ENCODE measurements around the gene PRMT1. TPM values are rescaled to one million over a fixed set of nuclear protein-coding genes. Genes with fewer than 3 reads are reported as not detected.

Gene PRMT1
- polyA plus RNA-seq, 1 of the 3 experiments (the other 2 are of a cell fraction): 789 TPM

DNA sequence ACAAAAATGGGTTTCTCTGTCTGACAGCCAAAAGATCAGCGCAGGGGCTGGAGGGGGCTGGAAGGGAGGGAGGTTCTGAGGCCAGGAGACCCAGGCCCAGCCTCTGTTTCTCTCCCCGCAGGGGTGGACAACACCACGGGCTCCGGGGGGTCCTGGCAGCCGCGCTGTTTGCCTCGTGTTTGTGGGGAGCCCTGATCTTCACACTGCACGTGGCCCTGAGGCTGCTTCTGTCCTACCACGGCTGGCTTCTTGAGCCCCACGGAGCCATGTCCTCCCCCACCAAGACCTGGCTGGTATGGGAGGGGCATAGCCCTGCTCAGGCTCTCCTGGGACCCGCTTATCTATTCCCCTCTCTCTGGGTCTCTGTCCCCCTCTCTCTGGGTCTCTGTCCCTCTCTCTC is 23.5 kb downstream of the PRMT1 start:
- H3K27me3 ChIP-seq (ENCODE audit: insufficient read depth): no peaks in the 10 kb centered on the region
- ChIA-PET POLR2A (interaction anchor here (1.4 kb wide), 1 partner anchor 12 kb away, joined by 3 read pairs; no protein-coding TSS in a partner anchor), CTCF (interaction anchor here (0.9 to 2.4 kb wide), 3 partner anchors 11 to 22 kb away, joined by 3 to 8 read pairs (median 4); partner anchors contain the start of gene ADM5)
- TF ChIP-seq NRF1 (IDR thresholded peaks at IDR 0.05; ENCODE audit: low read depth, low read length) (no peak), MEF2A (IDR thresholded peaks at IDR 0.05; ENCODE audit: borderline replicate concordance, low read depth) (no peak), TAF1 (IDR thresholded peaks at IDR 0.05; ENCODE audit: borderline replicate concordance, low read depth, low read length) (no peak), GABPA (IDR thresholded peaks at IDR 0.05; ENCODE audit: low read depth) (no peak), GATA2 (CRISPR knock-in tag; IDR thresholded peaks at IDR 0.05) (no peak), SMC3 (IDR thresholded peaks at IDR 0.05; ENCODE audit: low read depth, low read length) (no peak), EP300 (IDR thresholded peaks at IDR 0.05; ENCODE audit: borderline replicate concordance in 1 of 2, low read depth in 1 of 2, low read length in 1 of 2) (no peak), TEAD4 (IDR thresholded peaks at IDR 0.05; ENCODE audit: borderline replicate concordance, insufficient read depth) (no peak)
- TF ChIP-seq, protein P1, sequence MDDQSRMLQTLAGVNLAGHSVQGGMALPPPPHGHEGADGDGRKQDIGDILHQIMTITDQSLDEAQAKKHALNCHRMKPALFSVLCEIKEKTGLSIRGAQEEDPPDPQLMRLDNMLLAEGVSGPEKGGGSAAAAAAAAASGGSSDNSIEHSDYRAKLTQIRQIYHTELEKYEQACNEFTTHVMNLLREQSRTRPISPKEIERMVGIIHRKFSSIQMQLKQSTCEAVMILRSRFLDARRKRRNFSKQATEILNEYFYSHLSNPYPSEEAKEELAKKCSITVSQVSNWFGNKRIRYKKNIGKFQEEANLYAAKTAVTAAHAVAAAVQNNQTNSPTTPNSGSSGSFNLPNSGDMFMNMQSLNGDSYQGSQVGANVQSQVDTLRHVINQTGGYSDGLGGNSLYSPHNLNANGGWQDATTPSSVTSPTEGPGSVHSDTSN (IDR thresholded peaks at IDR 0.05): no peak
- TF ChIP-seq, protein P2, sequence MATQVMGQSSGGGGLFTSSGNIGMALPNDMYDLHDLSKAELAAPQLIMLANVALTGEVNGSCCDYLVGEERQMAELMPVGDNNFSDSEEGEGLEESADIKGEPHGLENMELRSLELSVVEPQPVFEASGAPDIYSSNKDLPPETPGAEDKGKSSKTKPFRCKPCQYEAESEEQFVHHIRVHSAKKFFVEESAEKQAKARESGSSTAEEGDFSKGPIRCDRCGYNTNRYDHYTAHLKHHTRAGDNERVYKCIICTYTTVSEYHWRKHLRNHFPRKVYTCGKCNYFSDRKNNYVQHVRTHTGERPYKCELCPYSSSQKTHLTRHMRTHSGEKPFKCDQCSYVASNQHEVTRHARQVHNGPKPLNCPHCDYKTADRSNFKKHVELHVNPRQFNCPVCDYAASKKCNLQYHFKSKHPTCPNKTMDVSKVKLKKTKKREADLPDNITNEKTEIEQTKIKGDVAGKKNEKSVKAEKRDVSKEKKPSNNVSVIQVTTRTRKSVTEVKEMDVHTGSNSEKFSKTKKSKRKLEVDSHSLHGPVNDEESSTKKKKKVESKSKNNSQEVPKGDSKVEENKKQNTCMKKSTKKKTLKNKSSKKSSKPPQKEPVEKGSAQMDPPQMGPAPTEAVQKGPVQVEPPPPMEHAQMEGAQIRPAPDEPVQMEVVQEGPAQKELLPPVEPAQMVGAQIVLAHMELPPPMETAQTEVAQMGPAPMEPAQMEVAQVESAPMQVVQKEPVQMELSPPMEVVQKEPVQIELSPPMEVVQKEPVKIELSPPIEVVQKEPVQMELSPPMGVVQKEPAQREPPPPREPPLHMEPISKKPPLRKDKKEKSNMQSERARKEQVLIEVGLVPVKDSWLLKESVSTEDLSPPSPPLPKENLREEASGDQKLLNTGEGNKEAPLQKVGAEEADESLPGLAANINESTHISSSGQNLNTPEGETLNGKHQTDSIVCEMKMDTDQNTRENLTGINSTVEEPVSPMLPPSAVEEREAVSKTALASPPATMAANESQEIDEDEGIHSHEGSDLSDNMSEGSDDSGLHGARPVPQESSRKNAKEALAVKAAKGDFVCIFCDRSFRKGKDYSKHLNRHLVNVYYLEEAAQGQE (IDR thresholded peaks at IDR 0.05; ENCODE audit: low read depth, low read length): no peak
- no peak overlapping the region for H2AFZ ChIP-seq (ENCODE audit: low read depth)
- H3K4me2 ChIP-seq: no peak overlapping the region
- no peak overlapping the region for H3K9ac ChIP-seq
- H3K27ac ChIP-seq (ENCODE audit: low read depth in 2 of 2, low read length in 1 of 2): no peak overlapping the region
- H4K20me1 ChIP-seq (ENCODE audit: insufficient read depth): no peaks in the 10 kb centered on the region
- 81% methylated on average over 2 of the region's 11 CpGs for WGBS (ENCODE audit: low lambda C conversion rate)
- H3K36me3 ChIP-seq (replicated peaks in 1 of 2; ENCODE audit: control insufficient read depth in 1 of 2, insufficient read depth in 2 of 2, low read length in 1 of 2): peaks cover 15 to 26% of the 10 kb centered on the region in 2 experiments
- no peaks in the 10 kb centered on the region for H3K4me1 ChIP-seq (ENCODE audit: control insufficient read depth in 1 of 2, insufficient read depth in 2 of 2, low read depth in 1 of 2, low read length in 1 of 2)
- H3K4me3 ChIP-seq (ENCODE audit: low read depth in 2 of 2, low read length in 1 of 2): no peak overlapping the region
- no peaks in the 10 kb centered on the region for H3K9me2 ChIP-seq
- no peaks in the 10 kb centered on the region for H3K9me3 ChIP-seq
- DNase-seq: no peak
- H3F3A ChIP-seq (replicated peaks; ENCODE audit: insufficient read depth): no peaks in the 10 kb centered on the region
- H3K79me2 ChIP-seq (ENCODE audit: insufficient read depth): no peaks in the 10 kb centered on the region

DNA sequence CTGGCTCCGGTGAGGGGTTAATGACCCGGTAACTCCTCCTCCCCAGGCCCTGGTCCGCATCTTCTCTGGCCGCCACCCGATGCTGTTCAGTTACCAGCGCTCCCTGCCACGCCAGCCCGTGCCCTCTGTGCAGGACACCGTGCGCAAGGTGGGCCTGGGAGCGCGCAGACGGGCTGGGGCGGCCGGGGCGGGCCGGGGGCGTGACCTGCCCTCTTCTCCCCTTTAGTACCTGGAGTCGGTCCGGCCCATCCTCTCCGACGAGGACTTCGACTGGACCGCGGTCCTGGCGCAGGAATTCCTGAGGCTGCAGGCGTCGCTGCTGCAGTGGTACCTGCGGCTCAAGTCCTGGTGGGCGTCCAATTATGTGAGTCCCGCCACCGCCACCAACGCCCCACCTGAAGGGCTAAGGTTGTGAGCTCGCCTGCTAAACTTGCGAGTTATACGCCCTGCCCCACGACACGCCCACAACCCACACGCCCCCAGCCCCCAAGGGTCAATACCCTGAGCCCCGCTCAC is 24.3 kb downstream of the PRMT1 start:
- TF ChIP-seq POLR2AphosphoS5 (IDR thresholded peaks at IDR 0.05; ENCODE audit: low read depth, low read length): no peak
- TF ChIP-seq MEF2A (IDR thresholded peaks at IDR 0.05; ENCODE audit: borderline replicate concordance, low read depth): no peak
- TF ChIP-seq FOXM1 (IDR thresholded peaks at IDR 0.05; ENCODE audit: low read depth): no peak
- TF ChIP-seq, protein P3, sequence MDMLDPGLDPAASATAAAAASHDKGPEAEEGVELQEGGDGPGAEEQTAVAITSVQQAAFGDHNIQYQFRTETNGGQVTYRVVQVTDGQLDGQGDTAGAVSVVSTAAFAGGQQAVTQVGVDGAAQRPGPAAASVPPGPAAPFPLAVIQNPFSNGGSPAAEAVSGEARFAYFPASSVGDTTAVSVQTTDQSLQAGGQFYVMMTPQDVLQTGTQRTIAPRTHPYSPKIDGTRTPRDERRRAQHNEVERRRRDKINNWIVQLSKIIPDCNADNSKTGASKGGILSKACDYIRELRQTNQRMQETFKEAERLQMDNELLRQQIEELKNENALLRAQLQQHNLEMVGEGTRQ (IDR thresholded peaks at IDR 0.05; ENCODE audit: borderline replicate concordance, low read depth, low read length): no peak
- no peak for TF ChIP-seq EP300 (IDR thresholded peaks at IDR 0.05; ENCODE audit: borderline replicate concordance in 1 of 2, low read depth in 1 of 2, low read length in 1 of 2)
- peak; percentile 44 for DNase-seq
- no peak overlapping the region for H2AFZ ChIP-seq (ENCODE audit: low read depth)
- no peaks in the 10 kb centered on the region for H3K27me3 ChIP-seq (ENCODE audit: insufficient read depth)
- ChIA-PET POLR2A (no interaction called here), CTCF (no interaction called here)
- H3K79me2 ChIP-seq (ENCODE audit: insufficient read depth): no peaks in the 10 kb centered on the region
- no peaks in the 10 kb centered on the region for H3K4me1 ChIP-seq (ENCODE audit: control insufficient read depth in 1 of 2, insufficient read depth in 2 of 2, low read depth in 1 of 2, low read length in 1 of 2)
- H3K27ac ChIP-seq (ENCODE audit: low read depth in 2 of 2, low read length in 1 of 2): no peak overlapping the region
- H3K9me3 ChIP-seq: no peaks in the 10 kb centered on the region
- no peaks in the 10 kb centered on the region for H4K20me1 ChIP-seq (ENCODE audit: insufficient read depth)
- H3K9ac ChIP-seq: no peak overlapping the region
- WGBS (ENCODE audit: low lambda C conversion rate): 91% methylated on average over 26 of the region's 40 CpGs
- no peak overlapping the region for H3K4me3 ChIP-seq (ENCODE audit: low read depth in 2 of 2, low read length in 1 of 2)
- H3F3A ChIP-seq (replicated peaks; ENCODE audit: insufficient read depth): no peaks in the 10 kb centered on the region
- no peak overlapping the region for H3K4me2 ChIP-seq
- peaks cover 21 to 25% of the 10 kb centered on the region in 2 experiments for H3K36me3 ChIP-seq (replicated peaks in 1 of 2; ENCODE audit: control insufficient read depth in 1 of 2, insufficient read depth in 2 of 2, low read length in 1 of 2)
- H3K9me2 ChIP-seq: no peaks in the 10 kb centered on the region

Measured in SK-N-SH (cell line).